Endothelial cell of umbilical vein (primary cell): ENCODE data around the gene SCGB1D1. TPM values are rescaled to one million over a fixed set of nuclear protein-coding genes. Genes with fewer than 3 reads are reported as not detected.

Experiments used
- BruUV-seq: library from RNA; stranded (reverse); fragments of 400-500 nt; replicated peaks from 2 replicates; lab custom pipeline; 2021; lab: Mats Ljungman, UMichigan
- CTCF ChIA-PET: fragments of 300-600, 350-600 bp; sonication (Branson Sonifier 250); formaldehyde crosslinking; loops from one replicate; lab custom pipeline; 2021; ENCODE audit warnings: antibody characterized with exemption, inconsistent platforms; lab: Charles Lee
- POLR2A ChIA-PET: fragments of 300-600, 350-600 bp; sonication (Branson Sonifier 250); formaldehyde crosslinking; loops from one replicate; lab custom pipeline; 2021; ENCODE audit warnings: antibody characterized with exemption, inconsistent platforms; lab: Charles Lee
- DNase-seq: peaks from one replicate; pipeline ENCODE4 v3.0.0-alpha.2; 2011; ENCODE audit warnings: low read depth, low spot score
- FAIRE-seq: peaks from 2 replicates; lab custom pipeline; 2011; peaks lifted over from hg19 to GRCh38; lab: Jason Lieb, UNC
- H2AFZ ChIP-seq: 2 replicates; pipeline ENCODE4 v1.6.0; 2012; ENCODE audit warnings: low read depth, low read length, control low read depth, inconsistent platforms
- H3K27ac ChIP-seq: 2 replicates; pipeline ENCODE4 v1.5.1; 2011; ENCODE audit warnings: low read depth, mild to moderate bottlenecking, control low read depth, low read length, moderate library complexity; ENCODE audit not compliant: insufficient read depth
- H3K27me3 ChIP-seq, 2 experiments: 2 replicates each; pipeline versions ENCODE4 v1.6.0 to v1.6.1; 2011; ENCODE audit warnings: low read length in 2 of 2, mixed read lengths in 1 of 2; ENCODE audit not compliant: control insufficient read depth in 2 of 2, insufficient read depth in 2 of 2
- H3K36me3 ChIP-seq, 2 experiments: 2 replicates in 1 of 2; 3 replicates in 1 of 2; pipeline ENCODE4 v1.5.1; 2011; ENCODE audit warnings: low read length in 2 of 2, mild to moderate bottlenecking in 1 of 2, moderate library complexity in 1 of 2; ENCODE audit not compliant: control insufficient read depth in 2 of 2, insufficient read depth in 2 of 2; ENCODE audit errors: extremely low read depth in 1 of 2
- H3K4me1 ChIP-seq: 3 replicates; pipeline ENCODE4 v1.5.1; 2011; ENCODE audit warnings: mild to moderate bottlenecking, low read length; ENCODE audit not compliant: control insufficient read depth, insufficient read depth; ENCODE audit errors: extremely low read depth
- H3K4me2 ChIP-seq: 2 replicates; pipeline ENCODE4 v1.6.1; 2011; ENCODE audit warnings: low read length, control low read depth, mixed read lengths; ENCODE audit not compliant: insufficient read depth
- H3K4me3 ChIP-seq, 3 experiments: fragments of 200-600 bp in 1 of 3; sonication (generic), shearing (Covaris generic) in 1 of 3; replicated peaks in 1 of 3; 2 replicates each; pipeline ENCODE4 v1.5.1; 2011 to 2016; ENCODE audit warnings: control low read depth in 3 of 3, low read length in 3 of 3, mild to moderate bottlenecking in 2 of 3, inconsistent platforms in 1 of 3, low read depth in 1 of 3, moderate library complexity in 1 of 3; ENCODE audit not compliant: insufficient read depth in 1 of 3
- H3K79me2 ChIP-seq: 2 replicates; pipeline ENCODE4 v1.6.0; 2012; ENCODE audit warnings: low read length, inconsistent platforms; ENCODE audit not compliant: control insufficient read depth, insufficient read depth
- H3K9ac ChIP-seq: replicated peaks from 2 replicates; pipeline ENCODE3; 2011; ENCODE audit warnings: low read length, control low read depth; ENCODE audit not compliant: insufficient read depth; ENCODE audit errors: extremely low read depth
- H3K9me1 ChIP-seq: replicated peaks from 3 replicates; pipeline ENCODE4 v1.6.0; 2011; ENCODE audit warnings: mild to moderate bottlenecking, low read length; ENCODE audit not compliant: control insufficient read depth, insufficient read depth; ENCODE audit errors: extremely low read depth
- H3K9me3 ChIP-seq: replicated peaks from 2 replicates; pipeline ENCODE4 v1.5.1; 2012; ENCODE audit warnings: low read length, inconsistent platforms; ENCODE audit not compliant: control insufficient read depth, insufficient read depth
- H4K20me1 ChIP-seq: replicated peaks from 2 replicates; pipeline ENCODE3; 2011; ENCODE audit warnings: mild to moderate bottlenecking, low read length; ENCODE audit not compliant: control insufficient read depth, insufficient read depth; ENCODE audit errors: extremely low read depth
- EZH2 ChIP-seq: IDR thresholded peaks from 2 replicates; pipeline ENCODE4 v1.6.1; 2012; ENCODE audit warnings: borderline replicate concordance, low read depth, mild to moderate bottlenecking, moderate library complexity, low read length, inconsistent platforms; ENCODE audit not compliant: severe bottlenecking
- FOS ChIP-seq: IDR thresholded peaks from 2 replicates; pipeline ENCODE4 v1.6.1; 2011; ENCODE audit warnings: mild to moderate bottlenecking, low read length, moderate library complexity, borderline replicate concordance; ENCODE audit not compliant: insufficient read depth
- GATA2 ChIP-seq: IDR thresholded peaks from 2 replicates; pipeline ENCODE4 v1.7.0; 2011; ENCODE audit warnings: low read depth, mild to moderate bottlenecking, moderate library complexity, mixed read lengths, low read length; ENCODE audit not compliant: insufficient read length, insufficient read depth
- JUN ChIP-seq: IDR thresholded peaks from 2 replicates; pipeline ENCODE4 v1.6.1; 2011; ENCODE audit warnings: borderline replicate concordance, low read depth; ENCODE audit not compliant: insufficient read length, insufficient read depth
- MYC ChIP-seq: IDR thresholded peaks from one replicate; pipeline ENCODE4 v1.6.1; 2011; ENCODE audit warnings: mild to moderate bottlenecking, low read depth, low read length
- POLR2A ChIP-seq: IDR thresholded peaks from 2 replicates; pipeline ENCODE4 v1.6.1; 2012; ENCODE audit warnings: low read depth, mild to moderate bottlenecking, control low read depth, low read length
- POLR2AphosphoS5 ChIP-seq: IDR thresholded peaks from 2 replicates; pipeline ENCODE4 v1.6.1; 2012; ENCODE audit warnings: low read depth, mild to moderate bottlenecking, control low read depth, low read length, moderate library complexity; ENCODE audit not compliant: insufficient read depth
- dilution Hi-C: fragments of 300-500 bp; cut with MboI; formaldehyde crosslinking; loops from one replicate; pipeline ENCODE4 v1.15.0; 2019; ENCODE audit warnings: low sequenced_read_pairs; ENCODE audit not compliant: extremely low pct_ligation_motif_present
- intact Hi-C: fragments of 100-400 bp; cut with micrococcal nuclease; formaldehyde crosslinking; loops from one replicate; pipeline ENCODE4 v1.10.0; 2022
- polyA plus RNA-seq, 4 experiments: library from polyadenylated mRNA; depleted of rRNA in 3 of 4; stranded (reverse) in 3 of 4; unstranded in 1 of 4; fragments of >200 nt; gene quantifications; 2 replicates each; pipeline versions ENCODE4 v1.2.1 to v1.2.3, GENCODE V29; 2011 to 2012; ENCODE audit warnings: missing spikeins in 1 of 4
- total RNA-seq: library from RNA; stranded (reverse); gene quantifications from 2 replicates; pipeline ENCODE4 v1.2.3, GENCODE V29; 2021
- TF ChIP-seq, protein P1 (sequence below): IDR thresholded peaks from 2 replicates; pipeline ENCODE4 v1.6.1; 2011; ENCODE audit not compliant: insufficient read depth, insufficient read length
- TF ChIP-seq, protein P2 (sequence below), 2 donors: IDR thresholded peaks; 1 replicate in 1 of 2; 2 replicates in 1 of 2; pipeline ENCODE4 v1.5.1; 2011; ENCODE audit warnings: low read length in 2 of 2, mild to moderate bottlenecking in 2 of 2, moderate library complexity in 2 of 2, control low read depth in 1 of 2, inconsistent platforms in 1 of 2, low read depth in 1 of 2; ENCODE audit not compliant: insufficient read depth in 1 of 2; ENCODE audit errors: extremely low read depth in 1 of 2

Gene SCGB1D1
- total and polyA plus RNA-seq, 2 donors (not counting 3 experiments of a cell fraction or from before 2014, with no cell fraction given), result not detected

DNA sequence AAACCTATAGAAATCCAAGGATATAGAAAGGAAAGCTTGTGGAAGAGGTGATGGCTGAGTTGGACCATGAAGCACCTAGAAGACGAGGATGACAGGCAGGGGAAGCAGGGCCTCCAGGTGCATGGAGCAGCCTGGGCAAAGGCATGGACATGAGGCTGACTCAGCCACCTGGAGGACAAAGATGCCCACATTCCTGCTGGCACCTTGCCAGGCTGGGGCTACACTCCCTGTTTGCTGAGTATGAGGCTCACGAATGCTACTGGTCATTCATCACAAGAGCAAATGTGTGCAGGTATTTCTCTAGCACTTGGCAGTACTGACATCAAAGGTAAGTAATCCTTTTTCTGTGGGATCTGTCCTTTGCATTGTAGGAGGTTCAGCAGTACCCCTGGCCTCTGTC, 11.4 kb downstream of the SCGB1D1 start:
- Histone ChIP-seq H3K4me1 (no peaks in the 10 kb centered on the region), H3K9me3 (no peaks in the 10 kb centered on the region), H3K27me3 (peaks cover 10 to 20% of the 10 kb centered on the region in 2 experiments), H2AFZ (no peak overlapping the region), H4K20me1 (no peaks in the 10 kb centered on the region), H3K79me2 (no peaks in the 10 kb centered on the region), H3K9ac (no peak overlapping the region), H3K4me3 (no peak overlapping the region), H3K36me3 (no peaks in the 10 kb centered on the region), H3K27ac (no peak overlapping the region), H3K9me1 (no peaks in the 10 kb centered on the region), H3K4me2 (no peak overlapping the region)
- TF ChIP-seq EZH2 (no peak), JUN (no peak), GATA2 (no peak), FOS (no peak), POLR2AphosphoS5 (no peak), POLR2A (no peak), MYC (no peak)
- TF ChIP-seq, protein P1, sequence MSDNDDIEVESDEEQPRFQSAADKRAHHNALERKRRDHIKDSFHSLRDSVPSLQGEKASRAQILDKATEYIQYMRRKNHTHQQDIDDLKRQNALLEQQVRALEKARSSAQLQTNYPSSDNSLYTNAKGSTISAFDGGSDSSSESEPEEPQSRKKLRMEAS, result no peak
- TF ChIP-seq, protein P2, sequence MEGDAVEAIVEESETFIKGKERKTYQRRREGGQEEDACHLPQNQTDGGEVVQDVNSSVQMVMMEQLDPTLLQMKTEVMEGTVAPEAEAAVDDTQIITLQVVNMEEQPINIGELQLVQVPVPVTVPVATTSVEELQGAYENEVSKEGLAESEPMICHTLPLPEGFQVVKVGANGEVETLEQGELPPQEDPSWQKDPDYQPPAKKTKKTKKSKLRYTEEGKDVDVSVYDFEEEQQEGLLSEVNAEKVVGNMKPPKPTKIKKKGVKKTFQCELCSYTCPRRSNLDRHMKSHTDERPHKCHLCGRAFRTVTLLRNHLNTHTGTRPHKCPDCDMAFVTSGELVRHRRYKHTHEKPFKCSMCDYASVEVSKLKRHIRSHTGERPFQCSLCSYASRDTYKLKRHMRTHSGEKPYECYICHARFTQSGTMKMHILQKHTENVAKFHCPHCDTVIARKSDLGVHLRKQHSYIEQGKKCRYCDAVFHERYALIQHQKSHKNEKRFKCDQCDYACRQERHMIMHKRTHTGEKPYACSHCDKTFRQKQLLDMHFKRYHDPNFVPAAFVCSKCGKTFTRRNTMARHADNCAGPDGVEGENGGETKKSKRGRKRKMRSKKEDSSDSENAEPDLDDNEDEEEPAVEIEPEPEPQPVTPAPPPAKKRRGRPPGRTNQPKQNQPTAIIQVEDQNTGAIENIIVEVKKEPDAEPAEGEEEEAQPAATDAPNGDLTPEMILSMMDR (IDR thresholded peaks at IDR 0.05; ENCODE audit: extremely low read depth in 1 of 2, insufficient read depth in 1 of 2, low read depth in 1 of 2, low read length in 2 of 2), result no peak
- FAIRE-seq, result no peak
- dilution Hi-C loops, result no loop called here
- CTCF ChIA-PET, result no interaction called here
- BruUV-seq, result no TSS peak
- no peak for DNase-seq
- POLR2A ChIA-PET, result no interaction called here
- intact Hi-C loops, result no loop called here
